ENCODE measurements around the gene CHORDC1. TPM values are rescaled to one million over a fixed set of nuclear protein-coding genes. Genes with fewer than 3 reads are reported as not detected.

CHORDC1 gene
- total RNA-seq, 1 experiment from 2014 or later = 95.6 TPM

DNA sequence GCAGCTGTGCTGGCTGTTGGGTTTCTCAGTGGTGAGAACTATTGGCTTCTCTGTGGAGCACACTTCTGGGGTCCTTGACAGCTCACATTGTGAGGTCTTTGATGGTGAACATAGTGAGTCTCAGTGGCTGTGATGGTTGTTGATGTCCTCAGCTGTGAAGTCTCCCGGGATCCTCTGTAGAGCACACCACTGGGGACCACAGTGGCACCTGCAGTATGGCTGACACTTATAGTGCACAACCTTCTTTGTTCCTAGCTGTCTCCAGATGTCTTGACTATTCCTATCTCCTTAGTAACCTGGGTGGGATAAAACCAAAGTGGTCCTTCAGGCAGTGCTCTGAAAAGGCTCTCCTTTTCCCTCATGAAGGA, 34.3 kb upstream of the CHORDC1 start:
- DNase-seq (ENCODE audit: low read depth, low spot score) (no peak), ATAC-seq (no peak)
- no peak overlapping the region for H3K4me2 ChIP-seq (ENCODE audit: low read length)
- H3K27ac ChIP-seq (ENCODE audit: low read depth, low read length) = no peak overlapping the region
- POLR2A ChIA-PET = no interaction called here
- H2AFZ ChIP-seq (ENCODE audit: low read depth, low read length, poor library complexity, severe bottlenecking) = no peak overlapping the region
- H3K4me1 ChIP-seq (ENCODE audit: control insufficient read depth in 1 of 2, insufficient read depth in 2 of 2, low read length in 2 of 2) = no peaks in the 10 kb centered on the region
- CTCF ChIA-PET = no interaction called here
- H3K36me3 ChIP-seq (ENCODE audit: control insufficient read depth in 1 of 2, insufficient read depth in 2 of 2, low read length in 2 of 2) = no peaks in the 10 kb centered on the region
- no peaks in the 10 kb centered on the region; the same call in 1 of the 2 replicates for H4K20me1 ChIP-seq (ENCODE audit: insufficient read depth)
- RAD21 ChIA-PET (ENCODE audit: low non-redundant PET in 1 of 2, low total read pairs in 2 of 2, uncharacterized antibody in 2 of 2, unreplicated experiment in 2 of 2) = no interaction called here
- no peak overlapping the region for H3K4me3 ChIP-seq (replicated peaks in 1 of 2; ENCODE audit: low read depth in 1 of 2, low read length in 2 of 2)
- H3K79me2 ChIP-seq (ENCODE audit: insufficient read depth, low read length) = no peaks in the 10 kb centered on the region
- no TSS peak for BruUV-seq (replicated peaks)
- no peaks in the 10 kb centered on the region for H3K9me2 ChIP-seq (ENCODE audit: insufficient read depth)
- H3K9me3 ChIP-seq (ENCODE audit: control insufficient read depth in 1 of 2, insufficient read depth in 1 of 2, low read depth in 1 of 2, low read length in 2 of 2) = no peaks in the 10 kb centered on the region
- H3K27me3 ChIP-seq (ENCODE audit: insufficient read depth, low read length) = no peaks in the 10 kb centered on the region
- no peak for TF ChIP-seq EZH2phosphoT487 (IDR thresholded peaks at IDR 0.05; ENCODE audit: borderline replicate concordance)
- TF ChIP-seq JUND (IDR thresholded peaks at IDR 0.05) = no peak
- TF ChIP-seq ZNF274 (IDR thresholded peaks at IDR 0.05; ENCODE audit: low read depth, low read length) = no peak
- no peak for TF ChIP-seq FOSL1 (IDR thresholded peaks at IDR 0.05; ENCODE audit: low read depth)
- TF ChIP-seq EZH2 (IDR thresholded peaks at IDR 0.05) = no peak
- no peak for TF ChIP-seq SRF (IDR thresholded peaks at IDR 0.05; ENCODE audit: low read depth)
- TF ChIP-seq SP1 (IDR thresholded peaks at IDR 0.05; ENCODE audit: low read depth) = no peak
- TF ChIP-seq ATF3 (IDR thresholded peaks at IDR 0.05) = no peak
- TF ChIP-seq POLR2AphosphoS5 (IDR thresholded peaks at IDR 0.05; ENCODE audit: low read depth, low read length) = no peak
- TF ChIP-seq CBX3 (IDR thresholded peaks at IDR 0.05; ENCODE audit: low read depth) = no peak
- TF ChIP-seq ELF1 (IDR thresholded peaks at IDR 0.05; ENCODE audit: borderline replicate concordance, low read depth) = no peak
- no peak for TF ChIP-seq CEBPB (IDR thresholded peaks at IDR 0.05; ENCODE audit: low read depth)
- TF ChIP-seq SIN3A (IDR thresholded peaks at IDR 0.05; ENCODE audit: low read depth) = no peak
- TF ChIP-seq ZFX (IDR thresholded peaks at IDR 0.05) = no peak
- no peak for TF ChIP-seq ZBTB33 (IDR thresholded peaks at IDR 0.05; ENCODE audit: extremely low read depth, insufficient replicate concordance, low read length)
- TF ChIP-seq TCF7L2 (IDR thresholded peaks at IDR 0.05; ENCODE audit: borderline replicate concordance, extremely low read depth, insufficient read depth, insufficient read length) = no peak
- no peak for TF ChIP-seq YY1 (IDR thresholded peaks at IDR 0.05; ENCODE audit: extremely low read depth, insufficient replicate concordance, low read depth, low read length)
- TF ChIP-seq, protein P1, sequence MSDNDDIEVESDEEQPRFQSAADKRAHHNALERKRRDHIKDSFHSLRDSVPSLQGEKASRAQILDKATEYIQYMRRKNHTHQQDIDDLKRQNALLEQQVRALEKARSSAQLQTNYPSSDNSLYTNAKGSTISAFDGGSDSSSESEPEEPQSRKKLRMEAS (IDR thresholded peaks at IDR 0.05) = no peak
- intact Hi-C loops (cut with micrococcal nuclease) = no loop called here
- H3K9ac ChIP-seq (ENCODE audit: low read length) = no peak overlapping the region

Data from HCT116 (cell line).